GM12892 (cell line): ENCODE data around the gene NIPAL4.

Experiments used
- POLR2A ChIP-seq: IDR thresholded peaks from 2 replicates; pipeline ENCODE4 v1.6.1; 2011; ENCODE audit warnings: low read depth, low read length, control low read depth
- TAF1 ChIP-seq: IDR thresholded peaks from 2 replicates; pipeline ENCODE4 v1.6.1; 2011; ENCODE audit warnings: low read depth, mild to moderate bottlenecking, control low read depth, low read length, borderline replicate concordance

- TF ChIP-seq POLR2A = no peak
- TF ChIP-seq TAF1 = no peak
These were observed 17.9 kb downstream of the NIPAL4 start for GRCh38 chr5:157477814-157478494.
